HG02852 (cell line): ENCODE results near the gene ACAP2.
A peak's percentile ranks its signal among the peaks of the same experiment; 100 is the strongest.
"Not testable (repeated sequence)": the region's sequence is repeated elsewhere in the genome, so short reads cannot be mapped to it uniquely, and the experiment has no call there.

Experiments used
- ATAC-seq: cut with Tn5 transposase; IDR thresholded peaks from one replicate; pipeline ENCODE4 v1.9.1; 2021; ENCODE audit warnings: mild to moderate bottlenecking, moderate library complexity; ENCODE audit not compliant: unreplicated experiment

Gene ACAP2

GRCh38 chr3:195297446-195297845 is 145.4 kb downstream of the ACAP2 start:
- no peak for ATAC-seq

GRCh38 chr3:195296662-195297061 is 146.2 kb downstream of the ACAP2 start:
- ATAC-seq, result no peak

GRCh38 chr3:195291121-195291520 is 151.7 kb downstream of the ACAP2 start:
- ATAC-seq, result no peak

- ATAC-seq, result not testable (repeated sequence)
These were observed 152.2 kb downstream of the ACAP2 start for GRCh38 chr3:195290643-195291042.

GRCh38 chr3:195286115-195286872 is 156.5 kb downstream of the ACAP2 start:
- no peak for ATAC-seq

GRCh38 chr3:195285372-195285771 is 157.4 kb downstream of the ACAP2 start:
- ATAC-seq, result no peak

GRCh38 chr3:195284842-195285241 is 158.0 kb downstream of the ACAP2 start:
- no peak for ATAC-seq

- ATAC-seq, result no peak
These were observed 159.9 kb downstream of the ACAP2 start for GRCh38 chr3:195282961-195283360.

GRCh38 chr3:195274259-195274966 is 168.4 kb downstream of the ACAP2 start:
- no peak for ATAC-seq

GRCh38 chr3:195271410-195272243 is 171.2 kb downstream of the ACAP2 start:
- peak; percentile 69 for ATAC-seq

- peak; percentile 85 for ATAC-seq
These were observed 171.9 kb downstream of the ACAP2 start, which contains the start of gene XXYLT1 for GRCh38 chr3:195270817-195271409. Gene XXYLT1, minus strand, starts transcription at chr3:195271159. Its CDS starts 101 bp downstream, at chr3:195271058.

GRCh38 chr3:195270079-195270816 is 172.6 kb downstream of the ACAP2 start:
- peak; percentile 14 for ATAC-seq

- ATAC-seq, result no peak
These were observed 173.3 kb downstream of the ACAP2 start for GRCh38 chr3:195269375-195270078.

GRCh38 chr3:195268576-195269309 is 174.1 kb downstream of the ACAP2 start:
- no peak for ATAC-seq

- no peak for ATAC-seq
These were observed 175.7 kb downstream of the ACAP2 start for GRCh38 chr3:195267096-195267495.

- no peak for ATAC-seq
These were observed 176.4 kb downstream of the ACAP2 start for GRCh38 chr3:195266428-195266827.

GRCh38 chr3:195265363-195265976 is 177.3 kb downstream of the ACAP2 start:
- ATAC-seq, result no peak

- ATAC-seq, result no peak
These were observed 178.8 kb downstream of the ACAP2 start for GRCh38 chr3:195263925-195264600.
